GM21367 (cell line): ENCODE measurements around the gene LYST.
"Not testable (repeated sequence)": the region's sequence is repeated elsewhere in the genome, so short reads cannot be mapped to it uniquely, and the experiment has no call there.

Source experiments
- ATAC-seq: cut with Tn5 transposase; IDR thresholded peaks from one replicate; pipeline ENCODE4 v1.9.1; 2021; ENCODE audit not compliant: unreplicated experiment

LYST gene

GRCh38 chr1:235821361-235821981 lies 45.2 kb downstream of the LYST start:
- ATAC-seq, result no peak

DNA sequence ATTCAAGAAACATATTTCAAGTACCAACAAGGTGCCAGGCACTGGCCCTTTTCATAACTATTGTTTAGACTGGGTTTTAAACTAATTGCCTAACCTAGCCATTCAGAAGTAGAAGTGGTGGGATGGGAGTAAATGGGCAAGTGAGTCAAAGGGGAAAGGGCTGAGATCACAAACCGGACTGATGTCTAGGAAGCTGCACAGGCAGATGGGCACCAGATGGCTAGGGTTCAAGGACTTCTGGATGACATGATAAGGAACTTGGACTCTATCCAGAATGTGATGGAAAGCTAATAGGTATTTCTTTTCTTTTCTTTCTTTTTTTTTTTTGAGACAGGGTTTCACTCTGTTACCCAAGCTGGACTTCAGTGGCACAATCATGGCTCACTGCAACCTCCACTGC lies 46.6 kb downstream of the LYST start:
- ATAC-seq, result no peak

- ATAC-seq, result no peak
Measured at GRCh38 chr1:235818632-235819136, 48.0 kb downstream of the LYST start.

- ATAC-seq, result no peak
Measured at GRCh38 chr1:235817101-235817728, 49.5 kb downstream of the LYST start.

- ATAC-seq, result no peak
Measured at GRCh38 chr1:235809688-235810397, 56.9 kb downstream of the LYST start.

- no peak for ATAC-seq
Measured at GRCh38 chr1:235808223-235808622, 58.5 kb downstream of the LYST start.

DNA sequence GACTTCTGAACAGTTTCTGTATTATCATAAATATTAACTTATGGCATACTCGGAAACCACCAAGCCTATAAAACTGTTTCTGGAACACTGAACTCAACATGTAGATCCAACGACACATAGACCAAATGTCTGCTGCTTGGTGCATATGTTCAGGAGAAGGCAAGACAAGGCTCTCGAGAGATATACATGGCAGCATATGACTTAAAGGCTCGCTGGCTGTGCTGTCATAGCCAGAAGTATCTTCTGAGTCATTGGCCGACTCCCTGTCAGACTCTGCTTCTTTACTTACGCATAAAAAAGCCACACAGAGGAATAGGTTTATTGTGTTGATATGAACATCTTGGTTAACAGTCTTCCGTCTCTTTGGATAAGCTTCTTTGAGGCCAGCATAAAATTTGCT lies 60.6 kb downstream of the LYST start:
- ATAC-seq, result no peak

DNA sequence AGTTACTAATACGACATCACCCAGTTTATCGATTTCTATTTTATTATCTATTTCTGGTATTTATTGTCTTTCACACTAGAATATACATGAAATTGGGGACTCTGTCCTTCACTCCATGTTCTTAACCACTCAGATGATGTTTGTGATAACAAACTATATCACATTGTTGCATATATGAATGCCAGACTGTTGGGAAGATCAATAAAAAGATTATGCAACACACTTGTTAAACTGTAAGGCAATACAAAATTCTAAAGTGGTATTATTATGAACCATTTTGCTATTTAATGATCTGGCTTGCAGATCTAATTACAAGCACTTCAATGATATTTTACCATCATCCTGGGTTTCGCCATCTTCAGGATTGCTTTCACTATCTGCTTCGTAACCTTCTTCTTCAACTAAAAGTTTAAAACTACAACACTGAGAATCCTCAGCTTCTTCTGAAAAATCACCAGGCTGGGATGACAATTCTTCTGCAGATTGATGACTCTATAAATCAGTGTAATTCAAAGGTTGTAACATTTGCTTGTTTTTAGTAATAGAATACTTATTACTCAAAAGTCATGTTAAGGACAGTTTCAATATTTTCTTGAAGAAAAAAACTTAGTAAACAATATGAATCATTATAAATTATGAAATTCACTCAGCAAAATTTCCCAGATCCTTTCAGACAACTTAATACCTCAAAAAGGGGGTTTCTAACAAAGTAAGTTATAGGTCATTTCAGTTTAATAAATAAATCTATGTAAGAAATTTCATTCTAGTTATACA lies 63.9 kb downstream of the LYST start:
- ATAC-seq, result no peak

- no peak for ATAC-seq
Measured at GRCh38 chr1:235799264-235799663, 67.4 kb downstream of the LYST start.

GRCh38 chr1:235791532-235792060 lies 75.1 kb downstream of the LYST start:
- ATAC-seq, result no peak

DNA sequence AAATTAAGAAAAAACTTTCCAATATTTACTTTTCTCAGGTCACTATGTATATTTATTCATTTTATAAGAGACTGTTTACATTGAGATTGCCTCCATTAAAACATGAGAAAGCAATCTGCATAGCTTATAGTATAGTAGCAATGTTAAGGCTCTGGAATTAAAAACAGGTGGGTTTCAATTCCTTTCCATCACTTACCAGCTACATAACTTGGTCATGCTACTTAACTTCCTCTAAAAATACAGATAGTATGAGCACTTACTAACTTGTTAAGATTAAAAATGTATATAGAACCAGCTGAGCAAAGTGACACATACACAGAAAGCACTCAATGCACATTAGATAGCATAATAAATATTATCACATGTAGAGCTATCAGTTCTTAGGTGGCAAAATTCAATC lies 76.6 kb downstream of the LYST start:
- ATAC-seq, result no peak

GRCh38 chr1:235786227-235786898 lies 80.3 kb downstream of the LYST start:
- not testable (repeated sequence) for ATAC-seq

GRCh38 chr1:235784950-235785349 lies 81.8 kb downstream of the LYST start:
- no peak for ATAC-seq

DNA sequence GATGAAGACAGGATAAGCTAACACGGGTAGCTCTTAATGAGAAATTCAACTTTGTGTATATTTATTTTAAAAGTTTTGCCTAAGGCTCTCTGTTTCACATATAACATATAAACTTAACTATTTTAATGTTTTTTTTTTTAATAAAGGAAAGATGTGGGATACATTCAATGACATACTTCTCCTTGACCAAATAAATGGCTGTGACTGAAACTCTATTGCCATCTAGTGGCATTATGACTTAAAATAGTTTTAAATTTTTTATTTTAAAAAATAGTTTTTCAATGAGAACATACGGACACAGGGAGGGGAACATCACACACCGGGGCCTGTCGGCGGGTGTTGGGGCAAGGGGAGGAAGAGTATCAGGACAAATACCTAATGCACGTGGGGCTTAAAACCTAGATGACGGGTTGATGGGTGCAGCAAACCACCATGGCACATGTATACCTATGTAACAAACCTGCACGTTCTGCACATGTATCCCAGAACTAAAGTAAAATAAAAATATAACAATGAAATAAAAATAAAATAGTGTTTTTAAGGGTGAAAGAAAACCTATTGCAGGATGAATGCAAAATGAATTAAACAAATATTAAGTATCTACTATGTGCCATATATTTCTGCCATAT lies 83.4 kb downstream of the LYST start:
- ATAC-seq, result no peak

DNA sequence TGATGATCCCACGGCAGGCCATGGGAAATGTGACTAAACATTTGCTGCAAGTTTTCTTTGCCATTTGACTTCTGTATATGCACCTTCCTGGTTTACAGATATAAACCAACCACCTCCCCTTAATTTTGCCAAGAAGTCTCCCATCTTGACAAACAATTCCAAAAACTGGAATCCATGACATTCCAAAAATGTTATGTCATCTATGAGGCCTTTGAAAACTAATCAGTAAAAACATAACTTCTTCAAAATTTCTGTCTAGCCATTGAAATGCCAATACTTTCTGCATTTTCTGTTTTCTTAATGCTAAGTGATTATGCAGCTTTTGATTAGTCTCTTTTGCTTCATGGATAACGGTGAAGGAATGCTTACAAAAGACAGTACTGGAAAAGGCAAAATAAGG lies 84.1 kb downstream of the LYST start:
- no peak for ATAC-seq

DNA sequence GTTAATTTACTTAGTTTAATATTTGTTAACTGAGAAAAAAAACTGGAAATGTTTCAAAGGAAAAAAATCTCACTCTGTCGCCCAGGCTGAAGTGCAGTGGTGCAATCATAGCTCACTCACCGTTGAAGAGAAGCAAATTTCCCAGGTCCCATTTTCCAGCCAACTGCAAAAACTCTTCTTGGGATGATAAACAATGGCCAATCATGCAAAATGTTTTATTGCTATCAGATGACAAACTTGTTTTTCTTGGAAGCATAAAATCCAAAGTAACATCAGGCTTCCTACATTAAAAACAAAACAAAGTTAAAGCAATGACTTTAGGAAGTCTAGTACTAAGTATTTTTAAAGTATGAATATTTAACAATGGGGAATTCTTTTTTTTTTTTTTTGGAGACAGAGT lies 84.9 kb downstream of the LYST start:
- no peak for ATAC-seq

GRCh38 chr1:235779770-235780169 lies 86.9 kb downstream of the LYST start:
- no peak for ATAC-seq

DNA sequence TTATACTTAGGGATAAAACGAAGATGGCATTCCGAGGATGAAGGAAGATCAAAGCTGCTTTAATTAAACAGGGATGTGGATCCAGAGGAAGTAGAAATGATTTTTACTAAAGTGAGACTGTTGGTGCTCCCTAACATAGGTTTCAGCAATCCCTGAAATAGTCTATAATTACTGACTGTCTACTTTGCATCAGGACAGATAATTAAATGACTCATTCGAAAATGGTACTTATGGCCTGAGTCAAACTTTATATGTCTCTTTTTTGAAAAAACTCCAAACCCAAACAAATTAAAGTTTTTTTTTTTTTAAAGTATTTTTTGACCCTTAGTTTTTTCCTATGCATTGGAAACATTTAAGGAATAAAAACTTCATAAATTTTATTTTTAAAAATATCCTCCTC lies 90.3 kb downstream of the LYST start:
- ATAC-seq, result no peak

- no peak for ATAC-seq
Measured at GRCh38 chr1:235775246-235775860, 91.4 kb downstream of the LYST start.

- ATAC-seq, result peak; percentile 86
Measured at GRCh38 chr1:235767795-235768194, 98.9 kb downstream of the LYST start.
